ENCODE measurements around the gene LRRC7.

- TF ChIP-seq POLR2AphosphoS5 (IDR thresholded peaks at IDR 0.05; ENCODE audit: low read depth) (no peak), EZH2 (IDR thresholded peaks at IDR 0.05; ENCODE audit: low read depth, unreplicated experiment) (no peak), ETS1 (IDR thresholded peaks at IDR 0.05) (no peak), CREB1 (CRISPR knock-in tag; IDR thresholded peaks at IDR 0.05; ENCODE audit: low read depth) (no peak), JUNB (IDR thresholded peaks at IDR 0.05; ENCODE audit: unreplicated experiment) (no peak), EZH2phosphoT487 (IDR thresholded peaks at IDR 0.05; ENCODE audit: unreplicated experiment) (no peak), ZNF462 (CRISPR knock-in tag; IDR thresholded peaks at IDR 0.05) (no peak), ZNF114 (CRISPR knock-in tag; IDR thresholded peaks at IDR 0.05) (no peak), REST (IDR thresholded peaks at IDR 0.05; ENCODE audit: unreplicated experiment) (no peak), STAT1 (IDR thresholded peaks at IDR 0.05; ENCODE audit: unreplicated experiment) (no peak), NANOG (IDR thresholded peaks at IDR 0.05; ENCODE audit: borderline replicate concordance) (no peak)
- TF ChIP-seq, protein P1, sequence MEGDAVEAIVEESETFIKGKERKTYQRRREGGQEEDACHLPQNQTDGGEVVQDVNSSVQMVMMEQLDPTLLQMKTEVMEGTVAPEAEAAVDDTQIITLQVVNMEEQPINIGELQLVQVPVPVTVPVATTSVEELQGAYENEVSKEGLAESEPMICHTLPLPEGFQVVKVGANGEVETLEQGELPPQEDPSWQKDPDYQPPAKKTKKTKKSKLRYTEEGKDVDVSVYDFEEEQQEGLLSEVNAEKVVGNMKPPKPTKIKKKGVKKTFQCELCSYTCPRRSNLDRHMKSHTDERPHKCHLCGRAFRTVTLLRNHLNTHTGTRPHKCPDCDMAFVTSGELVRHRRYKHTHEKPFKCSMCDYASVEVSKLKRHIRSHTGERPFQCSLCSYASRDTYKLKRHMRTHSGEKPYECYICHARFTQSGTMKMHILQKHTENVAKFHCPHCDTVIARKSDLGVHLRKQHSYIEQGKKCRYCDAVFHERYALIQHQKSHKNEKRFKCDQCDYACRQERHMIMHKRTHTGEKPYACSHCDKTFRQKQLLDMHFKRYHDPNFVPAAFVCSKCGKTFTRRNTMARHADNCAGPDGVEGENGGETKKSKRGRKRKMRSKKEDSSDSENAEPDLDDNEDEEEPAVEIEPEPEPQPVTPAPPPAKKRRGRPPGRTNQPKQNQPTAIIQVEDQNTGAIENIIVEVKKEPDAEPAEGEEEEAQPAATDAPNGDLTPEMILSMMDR (conservative IDR thresholded peaks at IDR 0.05; ENCODE audit: low read depth in 2 of 2): no peak
These were observed 320.9 kb downstream of the LRRC7 start for GRCh38 chr1:69888657-69889056.
